ENCODE measurements around the gene MPP1.
"Not testable (repeated sequence)": the region's sequence is repeated elsewhere in the genome, so short reads cannot be mapped to it uniquely, and the experiment has no call there.

MPP1 gene

GRCh38 chrX:154828016-154828408, 22.7 kb upstream of the MPP1 start:
- no peak overlapping the region for H2AK5ac ChIP-seq (ENCODE audit: low read depth, low read length)
- H3K23ac ChIP-seq (ENCODE audit: low read depth, low read length, poor library complexity) = no peak overlapping the region
- no peak overlapping the region for H3K4me3 ChIP-seq (ENCODE audit: low read length in 2 of 2)
- no peak overlapping the region for H2AFZ ChIP-seq (ENCODE audit: low read length)
- no peak overlapping the region for H2BK12ac ChIP-seq (ENCODE audit: low read length)
- no peak overlapping the region for H3K27ac ChIP-seq (replicated peaks; ENCODE audit: low read length)
- no peak overlapping the region for H2BK15ac ChIP-seq (ENCODE audit: low read length)
- peaks cover 0 to 44% (median 0%) of the 10 kb centered on the region in 3 experiments for H3K27me3 ChIP-seq (ENCODE audit: control insufficient read depth in 3 of 3, insufficient read depth in 3 of 3, low read depth in 1 of 3, low read length in 3 of 3)
- no peak overlapping the region for H4K91ac ChIP-seq (ENCODE audit: low read depth, low read length, poor library complexity)
- no peaks in the 10 kb centered on the region for H3K79me1 ChIP-seq (ENCODE audit: low read depth, low read length)
- no peaks in the 10 kb centered on the region for H3K36me3 ChIP-seq (replicated peaks in 1 of 2; ENCODE audit: control insufficient read depth in 2 of 2, insufficient read depth in 2 of 2, low read length in 2 of 2)
- no peak overlapping the region for H3K4me2 ChIP-seq (ENCODE audit: insufficient read depth, low read length, poor library complexity, severe bottlenecking)
- no peaks in the 10 kb centered on the region for H3K4me1 ChIP-seq (ENCODE audit: control insufficient read depth in 2 of 2, insufficient read depth in 1 of 2, low read depth in 1 of 2, low read length in 2 of 2)
- H3K9ac ChIP-seq (ENCODE audit: low read depth, low read length, poor library complexity) = no peak overlapping the region
- H4K8ac ChIP-seq (ENCODE audit: low read depth, low read length) = no peak overlapping the region
- DNase-seq (ENCODE audit: low spot score) = no peak
- no peaks in the 10 kb centered on the region for H3K9me3 ChIP-seq (replicated peaks in 1 of 2; ENCODE audit: control insufficient read depth in 2 of 2, insufficient read depth in 1 of 2, low read depth in 1 of 2, low read length in 2 of 2)
- H2BK120ac ChIP-seq (ENCODE audit: low read depth, low read length) = no peak overlapping the region
- no peak overlapping the region for H2BK5ac ChIP-seq (ENCODE audit: low read length)
- H3K4ac ChIP-seq (ENCODE audit: low read length) = no peak overlapping the region
- H3K14ac ChIP-seq (ENCODE audit: low read length) = no peak overlapping the region
- no peak overlapping the region for H3K18ac ChIP-seq (ENCODE audit: low read length)
- whole genome bisulfite sequencing, 2 donors (ENCODE audit: extremely low coverage in 2 of 2, insufficient read length in 2 of 2, insufficient replicate concordance in 1 of 2) = no CpG with 5 or more reads among the region's 2 CpGs

DNA sequence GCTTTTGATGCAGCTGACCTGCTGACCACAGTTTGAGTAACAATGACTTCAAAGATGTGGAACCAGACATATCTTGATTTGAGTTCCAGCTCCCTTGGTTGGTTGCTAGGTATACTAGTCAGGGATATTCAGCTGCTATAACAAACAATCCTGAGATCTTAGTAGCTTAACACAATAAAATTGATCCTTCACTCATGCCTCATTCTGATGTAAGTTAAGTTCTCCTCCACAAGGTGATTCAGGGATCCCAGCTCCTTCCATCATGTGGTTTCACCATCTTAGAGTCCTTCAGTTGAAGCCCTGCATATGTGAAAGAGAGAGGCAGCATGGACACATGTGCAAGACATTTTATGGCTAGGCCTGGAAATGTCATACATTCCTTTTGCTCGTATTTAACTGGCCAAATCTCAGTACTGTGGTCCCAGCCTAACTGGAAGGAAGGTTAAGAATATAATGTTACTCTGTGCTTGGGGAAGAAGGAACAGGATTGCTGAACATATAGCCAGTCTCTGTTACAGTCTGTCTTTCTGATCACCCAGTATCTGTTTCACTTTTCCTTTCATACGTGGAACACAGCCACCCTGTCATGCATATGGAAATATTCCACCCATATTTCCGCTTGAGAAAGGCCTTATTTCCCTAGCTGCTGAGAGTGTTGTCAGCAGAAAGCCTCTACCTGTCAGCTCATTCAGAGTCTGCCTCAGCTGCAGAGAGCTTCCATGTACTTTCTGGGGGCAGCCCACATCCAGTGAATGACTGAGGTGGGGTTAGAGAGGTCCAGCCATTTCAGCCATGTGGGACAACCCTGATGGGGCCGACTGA, 22.1 kb upstream of the MPP1 start:
- H3K4me1 ChIP-seq (ENCODE audit: control insufficient read depth in 2 of 2, insufficient read depth in 1 of 2, low read depth in 1 of 2, low read length in 2 of 2) = no peaks in the 10 kb centered on the region
- no peak overlapping the region for H3K9ac ChIP-seq (ENCODE audit: low read depth, low read length, poor library complexity)
- no peak overlapping the region for H3K18ac ChIP-seq (ENCODE audit: low read length)
- H2AK5ac ChIP-seq (ENCODE audit: low read depth, low read length) = no peak overlapping the region
- H4K8ac ChIP-seq (ENCODE audit: low read depth, low read length) = no peak overlapping the region
- H2BK15ac ChIP-seq (ENCODE audit: low read length) = no peak overlapping the region
- no peak overlapping the region for H3K4me2 ChIP-seq (ENCODE audit: insufficient read depth, low read length, poor library complexity, severe bottlenecking)
- H2BK5ac ChIP-seq (ENCODE audit: low read length) = no peak overlapping the region
- no peaks in the 10 kb centered on the region for H3K79me1 ChIP-seq (ENCODE audit: low read depth, low read length)
- no peak overlapping the region for H3K14ac ChIP-seq (ENCODE audit: low read length)
- no peak overlapping the region for H2AFZ ChIP-seq (ENCODE audit: low read length)
- H3K4me3 ChIP-seq (ENCODE audit: low read length in 2 of 2) = no peak overlapping the region
- H3K27me3 ChIP-seq (ENCODE audit: control insufficient read depth in 3 of 3, insufficient read depth in 3 of 3, low read depth in 1 of 3, low read length in 3 of 3) = peaks cover 0 to 41% (median 0%) of the 10 kb centered on the region in 3 experiments
- no peak overlapping the region for H3K23ac ChIP-seq (ENCODE audit: low read depth, low read length, poor library complexity)
- no peaks in the 10 kb centered on the region for H3K36me3 ChIP-seq (replicated peaks in 1 of 2; ENCODE audit: control insufficient read depth in 2 of 2, insufficient read depth in 2 of 2, low read length in 2 of 2)
- H2BK120ac ChIP-seq (ENCODE audit: low read depth, low read length) = no peak overlapping the region
- no peak overlapping the region for H3K27ac ChIP-seq (replicated peaks; ENCODE audit: low read length)
- H2BK12ac ChIP-seq (ENCODE audit: low read length) = no peak overlapping the region
- no CpG with 5 or more reads among the region's 4 CpGs for WGBS, 2 donors (ENCODE audit: extremely low coverage in 2 of 2, insufficient read length in 2 of 2, insufficient replicate concordance in 1 of 2)
- no peak overlapping the region for H3K4ac ChIP-seq (ENCODE audit: low read length)
- no peaks in the 10 kb centered on the region for H3K9me3 ChIP-seq (replicated peaks in 1 of 2; ENCODE audit: control insufficient read depth in 2 of 2, insufficient read depth in 1 of 2, low read depth in 1 of 2, low read length in 2 of 2)
- no peak overlapping the region for H4K91ac ChIP-seq (ENCODE audit: low read depth, low read length, poor library complexity)
- no peak for DNase-seq (ENCODE audit: low spot score)

- H4K8ac ChIP-seq (ENCODE audit: low read depth, low read length); H3K27ac ChIP-seq (replicated peaks; ENCODE audit: low read length); H3K4me2 ChIP-seq (ENCODE audit: insufficient read depth, low read length, poor library complexity, severe bottlenecking); H3K18ac ChIP-seq (ENCODE audit: low read length); H3K4ac ChIP-seq (ENCODE audit: low read length); H3K23ac ChIP-seq (ENCODE audit: low read depth, low read length, poor library complexity); H3K9me3 ChIP-seq (replicated peaks in 1 of 2; ENCODE audit: control insufficient read depth in 2 of 2, insufficient read depth in 1 of 2, low read depth in 1 of 2, low read length in 2 of 2); H3K79me1 ChIP-seq (ENCODE audit: low read depth, low read length); H3K14ac ChIP-seq (ENCODE audit: low read length); H3K36me3 ChIP-seq (replicated peaks in 1 of 2; ENCODE audit: control insufficient read depth in 2 of 2, insufficient read depth in 2 of 2, low read length in 2 of 2); H2AK5ac ChIP-seq (ENCODE audit: low read depth, low read length); H2BK5ac ChIP-seq (ENCODE audit: low read length); DNase-seq (ENCODE audit: low spot score); H3K9ac ChIP-seq (ENCODE audit: low read depth, low read length, poor library complexity); H3K4me1 ChIP-seq (ENCODE audit: control insufficient read depth in 2 of 2, insufficient read depth in 1 of 2, low read depth in 1 of 2, low read length in 2 of 2); H2BK12ac ChIP-seq (ENCODE audit: low read length); H2BK15ac ChIP-seq (ENCODE audit: low read length); H2BK120ac ChIP-seq (ENCODE audit: low read depth, low read length); H4K91ac ChIP-seq (ENCODE audit: low read depth, low read length, poor library complexity); H3K4me3 ChIP-seq (ENCODE audit: low read length in 2 of 2); H2AFZ ChIP-seq (ENCODE audit: low read length): not testable (repeated sequence)
- no CpG with 5 or more reads among the region's 3 CpGs for WGBS, 2 donors (ENCODE audit: extremely low coverage in 2 of 2, insufficient read length in 2 of 2, insufficient replicate concordance in 1 of 2)
- H3K27me3 ChIP-seq (ENCODE audit: control insufficient read depth in 3 of 3, insufficient read depth in 3 of 3, low read depth in 1 of 3, low read length in 3 of 3) = peaks cover 0 to 35% (median 0%) of the 10 kb centered on the region in 3 experiments
These were observed 20.3 kb upstream of the MPP1 start for GRCh38 chrX:154825586-154825985.

DNA sequence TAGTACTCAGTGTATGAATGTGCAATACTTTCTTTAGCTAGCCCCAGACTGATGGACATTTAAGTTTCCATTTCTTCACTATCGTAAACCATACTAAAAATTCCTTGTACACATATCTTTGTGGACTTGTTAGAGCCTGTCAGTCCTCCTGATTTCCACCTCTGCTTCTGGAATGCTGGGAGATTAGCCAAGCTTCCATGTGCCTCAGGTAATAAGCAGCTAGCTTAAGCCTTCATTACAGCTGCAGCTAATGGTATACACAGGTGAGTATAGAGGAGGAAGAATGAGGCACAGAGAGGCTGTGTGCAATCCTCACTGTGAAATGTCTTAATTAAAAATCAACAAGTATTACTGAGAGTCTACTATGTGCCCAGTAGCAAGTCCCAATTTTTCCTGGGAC, 19.4 kb upstream of the MPP1 start:
- Histone ChIP-seq H3K18ac (ENCODE audit: low read length) (no peak overlapping the region), H3K4me3 (ENCODE audit: low read length in 2 of 2) (no peak overlapping the region), H2AK5ac (ENCODE audit: low read depth, low read length) (no peak overlapping the region), H2BK120ac (ENCODE audit: low read depth, low read length) (no peak overlapping the region), H4K8ac (ENCODE audit: low read depth, low read length) (no peak overlapping the region), H2AFZ (ENCODE audit: low read length) (no peak overlapping the region), H3K23ac (ENCODE audit: low read depth, low read length, poor library complexity) (no peak overlapping the region), H2BK5ac (ENCODE audit: low read length) (no peak overlapping the region), H2BK12ac (ENCODE audit: low read length) (no peak overlapping the region), H3K4me2 (ENCODE audit: insufficient read depth, low read length, poor library complexity, severe bottlenecking) (no peak overlapping the region), H3K79me1 (ENCODE audit: low read depth, low read length) (no peaks in the 10 kb centered on the region), H4K91ac (ENCODE audit: low read depth, low read length, poor library complexity) (no peak overlapping the region), H3K27me3 (ENCODE audit: control insufficient read depth in 3 of 3, insufficient read depth in 3 of 3, low read depth in 1 of 3, low read length in 3 of 3) (peaks cover 0 to 32% (median 0%) of the 10 kb centered on the region in 3 experiments), H3K36me3 (replicated peaks in 1 of 2; ENCODE audit: control insufficient read depth in 2 of 2, insufficient read depth in 2 of 2, low read length in 2 of 2) (no peaks in the 10 kb centered on the region), H3K9me3 (replicated peaks in 1 of 2; ENCODE audit: control insufficient read depth in 2 of 2, insufficient read depth in 1 of 2, low read depth in 1 of 2, low read length in 2 of 2) (no peaks in the 10 kb centered on the region), H3K27ac (replicated peaks; ENCODE audit: low read length) (no peak overlapping the region), H3K4ac (ENCODE audit: low read length) (no peak overlapping the region), H3K9ac (ENCODE audit: low read depth, low read length, poor library complexity) (no peak overlapping the region), H3K4me1 (ENCODE audit: control insufficient read depth in 2 of 2, insufficient read depth in 1 of 2, low read depth in 1 of 2, low read length in 2 of 2) (peaks cover 0 to 3% of the 10 kb centered on the region in 2 donors), H3K14ac (ENCODE audit: low read length) (no peak overlapping the region), H2BK15ac (ENCODE audit: low read length) (no peak overlapping the region)
- DNase-seq (ENCODE audit: low spot score) = no peak
- no CpG with 5 or more reads among the region's 1 CpG for WGBS, 2 donors (ENCODE audit: extremely low coverage in 2 of 2, insufficient read length in 2 of 2, insufficient replicate concordance in 1 of 2)

All from neuronal stem cell (in vitro differentiated cells).